Measurements from ENCODE around the gene SPEG. TPM values are rescaled to one million over a fixed set of nuclear protein-coding genes. Genes with fewer than 3 reads are reported as not detected.

SPEG gene
- total RNA-seq, 1 experiment from 2014 or later: not detected

DNA sequence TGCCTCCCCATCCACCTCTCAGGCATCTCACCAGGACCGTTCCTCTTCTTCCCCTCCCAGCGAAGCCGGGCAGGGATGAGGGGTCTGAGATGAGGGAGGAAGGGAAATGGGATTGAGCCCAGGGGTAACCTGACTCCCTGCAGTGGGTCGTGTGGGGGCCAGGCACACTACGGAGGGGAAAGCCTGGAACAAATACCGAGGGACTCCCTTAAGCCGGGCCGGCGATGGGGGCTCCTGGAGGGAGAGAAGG is 250 bp upstream of the SPEG start:
- no peak overlapping the region for H3K4me2 ChIP-seq (ENCODE audit: low read depth, low read length, poor library complexity, severe bottlenecking)
- no peaks in the 10 kb centered on the region for H3K9me3 ChIP-seq (ENCODE audit: low read length)
- H3K4me3 ChIP-seq (ENCODE audit: low read length): no peak overlapping the region
- no peak overlapping the region for H2AFZ ChIP-seq (ENCODE audit: low read length)
- H3K4me1 ChIP-seq (ENCODE audit: low read length): peaks cover 6% of the 10 kb centered on the region; the same call in 1 of the 2 replicates
- no peaks in the 10 kb centered on the region for H3K9me2 ChIP-seq (replicated peaks; ENCODE audit: insufficient read depth, low read length)
- H3K79me2 ChIP-seq (ENCODE audit: low read length): no peaks in the 10 kb centered on the region
- no peak overlapping the region for H3K27ac ChIP-seq (ENCODE audit: low read length)
- no peaks in the 10 kb centered on the region for H3K36me3 ChIP-seq (ENCODE audit: insufficient read depth, low read length)
- H4K20me1 ChIP-seq (ENCODE audit: insufficient read depth, low read depth, low read length): no peaks in the 10 kb centered on the region
- no peak for DNase-seq
- H3K9ac ChIP-seq (ENCODE audit: low read length): no peak overlapping the region
- no peaks in the 10 kb centered on the region for H3K27me3 ChIP-seq (ENCODE audit: low read length)

GRCh38 chr2:219435701-219436100 is 1.1 kb downstream of the SPEG start:
- Histone ChIP-seq H3K4me1 (ENCODE audit: low read length) (peaks cover 6% of the 10 kb centered on the region; the same call in 1 of the 2 replicates), H3K27me3 (ENCODE audit: low read length) (no peaks in the 10 kb centered on the region), H3K27ac (ENCODE audit: low read length) (no peak overlapping the region), H4K20me1 (ENCODE audit: insufficient read depth, low read depth, low read length) (no peaks in the 10 kb centered on the region), H3K79me2 (ENCODE audit: low read length) (no peaks in the 10 kb centered on the region), H3K9me3 (ENCODE audit: low read length) (no peaks in the 10 kb centered on the region), H3K36me3 (ENCODE audit: insufficient read depth, low read length) (no peaks in the 10 kb centered on the region), H2AFZ (ENCODE audit: low read length) (no peak overlapping the region), H3K9me2 (replicated peaks; ENCODE audit: insufficient read depth, low read length) (no peaks in the 10 kb centered on the region), H3K4me3 (ENCODE audit: low read length) (no peak overlapping the region), H3K4me2 (ENCODE audit: low read depth, low read length, poor library complexity, severe bottlenecking) (no peak overlapping the region), H3K9ac (ENCODE audit: low read length) (no peak overlapping the region)
- DNase-seq: no peak

- DNase-seq: no peak
- Histone ChIP-seq H2AFZ (ENCODE audit: low read length) (no peak overlapping the region), H3K36me3 (ENCODE audit: insufficient read depth, low read length) (no peaks in the 10 kb centered on the region), H3K4me3 (ENCODE audit: low read length) (no peak overlapping the region), H3K27me3 (ENCODE audit: low read length) (no peaks in the 10 kb centered on the region), H3K9me2 (replicated peaks; ENCODE audit: insufficient read depth, low read length) (no peaks in the 10 kb centered on the region), H3K4me1 (ENCODE audit: low read length) (peaks cover 6% of the 10 kb centered on the region; the same call in 1 of the 2 replicates), H3K9ac (ENCODE audit: low read length) (no peak overlapping the region), H3K27ac (ENCODE audit: low read length) (no peak overlapping the region), H4K20me1 (ENCODE audit: insufficient read depth, low read depth, low read length) (no peaks in the 10 kb centered on the region), H3K9me3 (ENCODE audit: low read length) (no peaks in the 10 kb centered on the region), H3K79me2 (ENCODE audit: low read length) (no peaks in the 10 kb centered on the region), H3K4me2 (ENCODE audit: low read depth, low read length, poor library complexity, severe bottlenecking) (no peak overlapping the region)
These were observed 1.8 kb downstream of the SPEG start for GRCh38 chr2:219436491-219436890.

DNA sequence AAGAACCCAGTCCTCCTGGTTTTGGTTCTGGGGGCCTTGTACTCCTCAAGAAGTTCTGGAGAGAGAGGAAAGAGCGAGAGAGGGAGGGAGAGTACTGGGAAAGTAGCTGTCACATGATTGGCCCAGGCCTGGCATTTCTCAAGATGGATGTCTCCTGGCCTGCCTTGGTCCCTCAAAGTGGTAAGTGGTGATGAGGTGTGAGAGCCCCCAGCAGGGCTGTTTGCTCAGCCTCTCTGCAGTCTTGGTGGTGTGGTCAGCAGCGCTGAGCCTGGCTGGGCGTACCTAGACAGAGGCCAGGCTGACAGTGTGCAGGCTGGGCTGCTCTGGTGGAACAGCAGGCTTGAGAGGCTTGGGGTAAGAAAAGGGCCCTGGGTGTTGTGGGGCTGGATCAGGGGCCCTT is 2.5 kb downstream of the SPEG start:
- Histone ChIP-seq H4K20me1 (ENCODE audit: insufficient read depth, low read depth, low read length) (no peaks in the 10 kb centered on the region), H3K27me3 (ENCODE audit: low read length) (no peaks in the 10 kb centered on the region), H3K27ac (ENCODE audit: low read length) (no peak overlapping the region), H3K9ac (ENCODE audit: low read length) (no peak overlapping the region), H3K4me3 (ENCODE audit: low read length) (no peak overlapping the region), H3K9me2 (replicated peaks; ENCODE audit: insufficient read depth, low read length) (no peaks in the 10 kb centered on the region), H2AFZ (ENCODE audit: low read length) (no peak overlapping the region), H3K9me3 (ENCODE audit: low read length) (no peaks in the 10 kb centered on the region), H3K36me3 (ENCODE audit: insufficient read depth, low read length) (no peaks in the 10 kb centered on the region), H3K4me2 (ENCODE audit: low read depth, low read length, poor library complexity, severe bottlenecking) (no peak overlapping the region), H3K79me2 (ENCODE audit: low read length) (no peaks in the 10 kb centered on the region), H3K4me1 (ENCODE audit: low read length) (peaks cover 6% of the 10 kb centered on the region; the same call in 1 of the 2 replicates)
- DNase-seq: no peak

DNA sequence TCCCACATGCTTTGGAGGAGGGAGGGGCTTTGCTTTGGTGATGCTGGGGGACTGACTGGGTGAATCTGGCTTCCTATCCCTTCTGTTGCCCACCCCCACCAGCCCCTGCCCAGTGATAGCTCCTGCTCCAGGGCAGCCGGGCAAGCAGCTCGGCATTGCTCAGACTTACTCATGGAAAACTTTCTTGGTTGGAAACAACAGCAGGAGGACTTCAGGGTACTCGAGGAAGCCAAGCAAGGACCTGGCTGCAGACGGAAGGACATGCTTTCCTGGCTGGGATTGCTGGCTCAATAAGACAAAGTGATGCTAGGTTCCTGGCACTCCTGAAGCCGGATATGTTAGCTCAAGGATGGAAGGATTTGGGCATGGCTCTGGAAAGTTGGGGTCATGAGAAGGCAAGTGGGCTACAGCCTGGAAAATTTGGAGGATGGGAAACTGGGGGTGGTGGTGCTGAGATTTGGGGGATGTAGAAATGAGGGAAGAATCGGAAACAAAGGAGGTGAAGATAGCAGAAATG is 3.1 kb downstream of the SPEG start:
- Histone ChIP-seq H3K27ac (ENCODE audit: low read length) (no peak overlapping the region), H3K4me3 (ENCODE audit: low read length) (no peak overlapping the region), H3K9me3 (ENCODE audit: low read length) (no peaks in the 10 kb centered on the region), H2AFZ (ENCODE audit: low read length) (no peak overlapping the region), H4K20me1 (ENCODE audit: insufficient read depth, low read depth, low read length) (no peaks in the 10 kb centered on the region), H3K9ac (ENCODE audit: low read length) (no peak overlapping the region), H3K9me2 (replicated peaks; ENCODE audit: insufficient read depth, low read length) (no peaks in the 10 kb centered on the region), H3K79me2 (ENCODE audit: low read length) (no peaks in the 10 kb centered on the region), H3K4me2 (ENCODE audit: low read depth, low read length, poor library complexity, severe bottlenecking) (no peak overlapping the region), H3K27me3 (ENCODE audit: low read length) (no peaks in the 10 kb centered on the region), H3K36me3 (ENCODE audit: insufficient read depth, low read length) (no peaks in the 10 kb centered on the region), H3K4me1 (ENCODE audit: low read length) (peaks cover 6% of the 10 kb centered on the region; the same call in 1 of the 2 replicates)
- no peak for DNase-seq

GRCh38 chr2:219438453-219438852 is 3.8 kb downstream of the SPEG start:
- Histone ChIP-seq H3K27me3 (ENCODE audit: low read length) (no peaks in the 10 kb centered on the region), H3K4me2 (ENCODE audit: low read depth, low read length, poor library complexity, severe bottlenecking) (no peak overlapping the region), H2AFZ (ENCODE audit: low read length) (no peak overlapping the region), H3K4me1 (ENCODE audit: low read length) (peaks cover 6% of the 10 kb centered on the region; the same call in 1 of the 2 replicates), H3K9ac (ENCODE audit: low read length) (no peak overlapping the region), H3K9me2 (replicated peaks; ENCODE audit: insufficient read depth, low read length) (no peaks in the 10 kb centered on the region), H3K79me2 (ENCODE audit: low read length) (no peaks in the 10 kb centered on the region), H3K4me3 (ENCODE audit: low read length) (no peak overlapping the region), H3K27ac (ENCODE audit: low read length) (no peak overlapping the region), H3K9me3 (ENCODE audit: low read length) (no peaks in the 10 kb centered on the region), H3K36me3 (ENCODE audit: insufficient read depth, low read length) (no peaks in the 10 kb centered on the region), H4K20me1 (ENCODE audit: insufficient read depth, low read depth, low read length) (no peaks in the 10 kb centered on the region)
- no peak for DNase-seq

- H3K79me2 ChIP-seq (ENCODE audit: low read length): no peaks in the 10 kb centered on the region
- H2AFZ ChIP-seq (ENCODE audit: low read length): no peak overlapping the region
- no peaks in the 10 kb centered on the region for H3K9me3 ChIP-seq (ENCODE audit: low read length)
- no peaks in the 10 kb centered on the region for H4K20me1 ChIP-seq (ENCODE audit: insufficient read depth, low read depth, low read length)
- no peak overlapping the region for H3K4me3 ChIP-seq (ENCODE audit: low read length)
- no peak overlapping the region for H3K4me2 ChIP-seq (ENCODE audit: low read depth, low read length, poor library complexity, severe bottlenecking)
- DNase-seq: no peak
- no peak overlapping the region for H3K9ac ChIP-seq (ENCODE audit: low read length)
- H3K27ac ChIP-seq (ENCODE audit: low read length): no peak overlapping the region
- no peaks in the 10 kb centered on the region for H3K36me3 ChIP-seq (ENCODE audit: insufficient read depth, low read length)
- H3K4me1 ChIP-seq (ENCODE audit: low read length): peaks cover 6% of the 10 kb centered on the region; the same call in 1 of the 2 replicates
- no peaks in the 10 kb centered on the region for H3K27me3 ChIP-seq (ENCODE audit: low read length)
- H3K9me2 ChIP-seq (replicated peaks; ENCODE audit: insufficient read depth, low read length): no peaks in the 10 kb centered on the region
These were observed 4.9 kb downstream of the SPEG start for GRCh38 chr2:219439506-219439905.

GRCh38 chr2:219440388-219441256 is 6.0 kb downstream of the SPEG start:
- peaks cover 6% of the 10 kb centered on the region; the same call in 1 of the 2 replicates for H3K4me1 ChIP-seq (ENCODE audit: low read length)
- H3K4me3 ChIP-seq (ENCODE audit: low read length): no peak overlapping the region
- H3K9me3 ChIP-seq (ENCODE audit: low read length): no peaks in the 10 kb centered on the region
- no peaks in the 10 kb centered on the region for H3K27me3 ChIP-seq (ENCODE audit: low read length)
- H4K20me1 ChIP-seq (ENCODE audit: insufficient read depth, low read depth, low read length): no peaks in the 10 kb centered on the region
- H3K36me3 ChIP-seq (ENCODE audit: insufficient read depth, low read length): no peaks in the 10 kb centered on the region
- no peak for DNase-seq
- no peak overlapping the region for H3K9ac ChIP-seq (ENCODE audit: low read length)
- no peak overlapping the region for H2AFZ ChIP-seq (ENCODE audit: low read length)
- no peaks in the 10 kb centered on the region for H3K9me2 ChIP-seq (replicated peaks; ENCODE audit: insufficient read depth, low read length)
- no peak overlapping the region for H3K27ac ChIP-seq (ENCODE audit: low read length)
- H3K4me2 ChIP-seq (ENCODE audit: low read depth, low read length, poor library complexity, severe bottlenecking): no peak overlapping the region
- no peaks in the 10 kb centered on the region for H3K79me2 ChIP-seq (ENCODE audit: low read length)

All from Karpas-422 (cell line).